ENCODE data around the gene THBS4.

Gene THBS4

DNA sequence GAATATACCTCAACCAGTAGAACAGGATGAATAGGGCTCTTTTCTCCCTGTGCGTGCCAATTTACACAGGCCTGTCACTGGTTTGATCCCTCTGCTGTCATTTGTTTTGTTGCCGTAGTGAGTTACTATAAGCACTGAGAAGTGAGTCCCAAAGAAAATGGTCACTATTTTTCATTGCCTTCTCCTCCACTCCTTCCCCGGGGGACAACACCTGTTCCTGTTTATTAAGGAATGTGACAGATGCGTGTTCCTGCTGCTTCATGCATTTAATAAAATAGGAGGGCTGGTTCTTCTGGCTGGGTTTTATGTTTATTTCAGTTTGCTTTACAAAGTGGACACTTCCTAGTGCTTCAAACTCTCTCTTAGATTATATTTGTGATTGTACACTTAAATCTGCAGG, 6.4 kb downstream of the THBS4 start:
- Histone ChIP-seq H3K4me1 (no peaks in the 10 kb centered on the region), H3K27me3 (ENCODE audit: control insufficient read depth, insufficient read depth, low read length) (no peaks in the 10 kb centered on the region), H3K36me3 (ENCODE audit: control insufficient read depth, insufficient read depth, low read length) (no peaks in the 10 kb centered on the region), H3K4me2 (ENCODE audit: low read length) (no peak overlapping the region), H2AFZ (no peak overlapping the region), H3K9ac (no peak overlapping the region), H3K27ac (no peak overlapping the region), H3K9me3 (ENCODE audit: control insufficient read depth, low read length) (no peaks in the 10 kb centered on the region), H3K79me2 (no peaks in the 10 kb centered on the region), H3K4me3 (ENCODE audit: low read depth, low read length) (no peak overlapping the region)
- TF ChIP-seq, protein P1, sequence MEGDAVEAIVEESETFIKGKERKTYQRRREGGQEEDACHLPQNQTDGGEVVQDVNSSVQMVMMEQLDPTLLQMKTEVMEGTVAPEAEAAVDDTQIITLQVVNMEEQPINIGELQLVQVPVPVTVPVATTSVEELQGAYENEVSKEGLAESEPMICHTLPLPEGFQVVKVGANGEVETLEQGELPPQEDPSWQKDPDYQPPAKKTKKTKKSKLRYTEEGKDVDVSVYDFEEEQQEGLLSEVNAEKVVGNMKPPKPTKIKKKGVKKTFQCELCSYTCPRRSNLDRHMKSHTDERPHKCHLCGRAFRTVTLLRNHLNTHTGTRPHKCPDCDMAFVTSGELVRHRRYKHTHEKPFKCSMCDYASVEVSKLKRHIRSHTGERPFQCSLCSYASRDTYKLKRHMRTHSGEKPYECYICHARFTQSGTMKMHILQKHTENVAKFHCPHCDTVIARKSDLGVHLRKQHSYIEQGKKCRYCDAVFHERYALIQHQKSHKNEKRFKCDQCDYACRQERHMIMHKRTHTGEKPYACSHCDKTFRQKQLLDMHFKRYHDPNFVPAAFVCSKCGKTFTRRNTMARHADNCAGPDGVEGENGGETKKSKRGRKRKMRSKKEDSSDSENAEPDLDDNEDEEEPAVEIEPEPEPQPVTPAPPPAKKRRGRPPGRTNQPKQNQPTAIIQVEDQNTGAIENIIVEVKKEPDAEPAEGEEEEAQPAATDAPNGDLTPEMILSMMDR (IDR thresholded peaks at IDR 0.05), result no peak

DNA sequence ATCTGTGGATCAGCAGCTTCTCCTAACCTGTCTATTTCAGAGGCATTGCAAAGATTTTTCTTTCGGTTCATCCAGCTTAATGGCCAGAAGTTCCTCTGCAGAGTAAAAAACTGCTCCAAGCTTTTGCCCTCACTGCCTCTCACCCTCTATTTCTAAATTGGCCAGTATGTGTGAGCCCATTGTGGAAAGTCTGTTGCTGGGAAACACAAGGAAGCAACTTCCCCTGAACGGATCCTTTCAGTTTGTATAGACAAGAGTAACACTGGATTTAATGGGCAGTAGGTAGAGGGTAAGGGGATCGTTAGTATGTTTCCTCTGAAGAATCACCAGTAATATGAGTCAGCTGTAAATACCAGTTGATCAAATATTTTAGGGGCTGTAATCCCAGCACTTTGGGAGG, 7.2 kb downstream of the THBS4 start:
- H3K27ac ChIP-seq, result no peak overlapping the region
- H2AFZ ChIP-seq, result no peak overlapping the region
- H3K9ac ChIP-seq, result no peak overlapping the region
- no peaks in the 10 kb centered on the region for H3K27me3 ChIP-seq (ENCODE audit: control insufficient read depth, insufficient read depth, low read length)
- no peak overlapping the region for H3K4me2 ChIP-seq (ENCODE audit: low read length)
- no peaks in the 10 kb centered on the region for H3K9me3 ChIP-seq (ENCODE audit: control insufficient read depth, low read length)
- TF ChIP-seq, protein P1 (IDR thresholded peaks at IDR 0.05), result no peak
- no peaks in the 10 kb centered on the region for H3K36me3 ChIP-seq (ENCODE audit: control insufficient read depth, insufficient read depth, low read length)
- H3K4me1 ChIP-seq, result no peaks in the 10 kb centered on the region
- H3K79me2 ChIP-seq, result no peaks in the 10 kb centered on the region
- no peak overlapping the region for H3K4me3 ChIP-seq (ENCODE audit: low read depth, low read length)

DNA sequence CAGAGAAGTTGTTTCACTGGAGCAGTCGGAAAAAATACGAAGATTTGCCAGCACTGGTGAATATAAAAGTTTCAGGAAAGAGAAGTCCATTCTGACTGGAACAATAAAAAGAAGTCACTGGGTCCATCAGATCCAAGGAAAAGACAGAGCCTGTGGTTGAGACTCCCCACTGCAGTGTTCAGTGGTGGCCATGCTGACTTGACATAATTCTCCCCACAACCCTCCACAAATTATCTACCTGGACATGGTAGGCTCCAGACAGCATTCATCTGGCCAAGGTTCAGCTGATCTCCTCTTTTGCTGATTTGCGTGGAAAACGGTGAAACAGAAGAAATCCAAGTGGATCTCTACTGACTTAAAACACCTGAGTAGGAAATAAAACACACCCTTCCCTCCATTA, 8.0 kb downstream of the THBS4 start:
- H3K4me3 ChIP-seq (ENCODE audit: low read depth, low read length), result no peak overlapping the region
- H3K27ac ChIP-seq, result no peak overlapping the region
- no peaks in the 10 kb centered on the region for H3K36me3 ChIP-seq (ENCODE audit: control insufficient read depth, insufficient read depth, low read length)
- H3K27me3 ChIP-seq (ENCODE audit: control insufficient read depth, insufficient read depth, low read length), result no peaks in the 10 kb centered on the region
- H3K9ac ChIP-seq, result no peak overlapping the region
- H2AFZ ChIP-seq, result no peak overlapping the region
- H3K4me1 ChIP-seq, result no peaks in the 10 kb centered on the region
- TF ChIP-seq, protein P1 (IDR thresholded peaks at IDR 0.05), result no peak
- no peak overlapping the region for H3K4me2 ChIP-seq (ENCODE audit: low read length)
- no peaks in the 10 kb centered on the region for H3K9me3 ChIP-seq (ENCODE audit: control insufficient read depth, low read length)
- no peaks in the 10 kb centered on the region for H3K79me2 ChIP-seq

DNA sequence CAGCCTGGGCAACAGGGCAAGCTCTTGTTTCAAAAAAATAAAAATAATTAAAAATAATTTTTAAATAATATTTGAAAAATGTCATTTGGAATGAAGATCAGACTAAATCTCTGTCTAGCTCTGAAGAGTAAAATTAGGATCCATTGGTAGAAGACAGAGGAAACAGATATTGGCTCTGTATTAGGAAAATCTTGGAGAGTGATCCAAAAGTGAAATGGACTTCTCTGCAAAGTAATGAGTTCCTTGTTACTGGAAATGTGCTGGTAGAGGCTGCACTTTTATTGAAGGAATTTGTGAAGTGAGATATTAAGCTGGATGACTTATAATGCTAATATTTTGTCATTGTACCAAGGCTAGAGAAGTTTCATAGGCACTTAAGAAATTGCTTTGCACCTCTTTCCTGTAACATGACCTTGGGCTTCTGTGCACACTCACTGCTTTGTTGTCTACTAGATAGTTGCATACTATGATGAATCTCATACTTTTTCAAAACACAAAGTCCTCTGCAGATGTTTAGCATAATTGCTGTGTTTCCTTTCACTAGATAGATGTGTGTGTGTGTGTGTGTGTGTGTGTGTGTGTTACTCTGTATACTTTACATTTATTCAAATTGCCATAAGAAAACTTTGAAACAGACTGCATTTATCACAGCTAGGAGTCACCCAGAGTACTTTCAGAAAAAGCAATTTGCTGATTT, 13.1 kb downstream of the THBS4 start:
- Histone ChIP-seq H3K9me3 (ENCODE audit: control insufficient read depth, low read length) (no peaks in the 10 kb centered on the region), H3K9ac (no peak overlapping the region), H3K79me2 (no peaks in the 10 kb centered on the region), H3K36me3 (ENCODE audit: control insufficient read depth, insufficient read depth, low read length) (no peaks in the 10 kb centered on the region), H3K4me3 (ENCODE audit: low read depth, low read length) (no peak overlapping the region), H2AFZ (no peak overlapping the region), H3K4me1 (no peaks in the 10 kb centered on the region), H3K4me2 (ENCODE audit: low read length) (no peak overlapping the region), H3K27me3 (ENCODE audit: control insufficient read depth, insufficient read depth, low read length) (no peaks in the 10 kb centered on the region), H3K27ac (no peak overlapping the region)
- TF ChIP-seq, protein P1 (IDR thresholded peaks at IDR 0.05), result no peak

DNA sequence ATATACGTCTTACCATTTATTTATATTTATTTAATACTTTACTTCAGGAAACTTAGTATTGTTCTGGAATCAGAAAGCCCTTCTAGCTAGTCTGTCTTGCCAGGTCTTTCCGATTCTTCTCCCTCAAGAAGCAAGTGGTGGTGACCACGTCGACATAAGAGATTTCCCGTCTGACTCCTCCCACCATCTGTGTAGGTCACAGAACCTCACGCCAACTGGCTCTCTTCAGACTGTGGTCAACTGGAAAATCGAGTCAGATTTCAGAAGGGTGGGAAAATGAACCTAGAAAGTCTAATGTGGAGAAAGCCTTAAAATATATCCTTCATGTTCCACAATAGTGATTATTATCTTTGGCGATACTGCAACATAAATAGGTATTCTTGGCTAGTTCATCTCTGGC, 17.3 kb downstream of the THBS4 start:
- Histone ChIP-seq H2AFZ (no peak overlapping the region), H3K4me3 (ENCODE audit: low read depth, low read length) (no peak overlapping the region), H3K27me3 (ENCODE audit: control insufficient read depth, insufficient read depth, low read length) (no peaks in the 10 kb centered on the region), H3K9ac (no peak overlapping the region), H3K36me3 (ENCODE audit: control insufficient read depth, insufficient read depth, low read length) (no peaks in the 10 kb centered on the region), H3K27ac (no peak overlapping the region), H3K4me1 (no peaks in the 10 kb centered on the region), H3K9me3 (ENCODE audit: control insufficient read depth, low read length) (no peaks in the 10 kb centered on the region), H3K4me2 (ENCODE audit: low read length) (no peak overlapping the region), H3K79me2 (no peaks in the 10 kb centered on the region)
- TF ChIP-seq, protein P1 (IDR thresholded peaks at IDR 0.05), result no peak
